ENCODE data around the gene NRCAM. TPM values are rescaled to one million over a fixed set of nuclear protein-coding genes. Genes with fewer than 3 reads are reported as not detected.

NRCAM gene
- total and polyA plus RNA-seq, 7 donors: 1.3 to 3.9 (median 1.8) TPM; not detected in 2

DNA sequence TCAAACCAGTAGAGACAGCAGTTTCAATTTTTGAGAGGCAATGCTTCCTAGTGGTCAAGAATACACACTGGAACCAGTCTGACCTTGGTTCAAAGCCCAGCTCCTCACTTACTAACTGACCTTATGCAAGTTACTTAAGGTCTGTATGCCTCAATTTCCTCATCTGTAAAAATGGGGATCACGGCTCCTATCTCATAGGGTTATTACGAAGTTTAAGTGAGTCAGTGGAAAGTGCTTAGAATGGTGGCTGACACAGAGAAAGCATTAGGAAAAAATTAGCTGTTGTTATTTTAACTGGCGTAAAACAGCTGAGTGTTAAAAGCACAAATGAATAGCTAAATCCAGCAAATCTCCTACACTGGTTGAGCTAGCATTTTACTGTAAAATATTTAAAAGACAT is 163.7 kb downstream of the NRCAM start:
- Histone ChIP-seq H3K36me3 (no peaks in the 10 kb centered on the region), H3K27ac (no peak overlapping the region), H3K9me3 (no peaks in the 10 kb centered on the region), H3K27me3 (no peaks in the 10 kb centered on the region), H3K4me3 (no peak overlapping the region), H3K4me1 (no peaks in the 10 kb centered on the region)
- intact Hi-C loops (cut with DNase I): no loop called here
- TF ChIP-seq EP300 (IDR thresholded peaks at IDR 0.05) (no peak), POLR2AphosphoS5 (IDR thresholded peaks at IDR 0.05) (no peak), POLR2A (IDR thresholded peaks at IDR 0.05) (no peak)
- TF ChIP-seq, protein P1, sequence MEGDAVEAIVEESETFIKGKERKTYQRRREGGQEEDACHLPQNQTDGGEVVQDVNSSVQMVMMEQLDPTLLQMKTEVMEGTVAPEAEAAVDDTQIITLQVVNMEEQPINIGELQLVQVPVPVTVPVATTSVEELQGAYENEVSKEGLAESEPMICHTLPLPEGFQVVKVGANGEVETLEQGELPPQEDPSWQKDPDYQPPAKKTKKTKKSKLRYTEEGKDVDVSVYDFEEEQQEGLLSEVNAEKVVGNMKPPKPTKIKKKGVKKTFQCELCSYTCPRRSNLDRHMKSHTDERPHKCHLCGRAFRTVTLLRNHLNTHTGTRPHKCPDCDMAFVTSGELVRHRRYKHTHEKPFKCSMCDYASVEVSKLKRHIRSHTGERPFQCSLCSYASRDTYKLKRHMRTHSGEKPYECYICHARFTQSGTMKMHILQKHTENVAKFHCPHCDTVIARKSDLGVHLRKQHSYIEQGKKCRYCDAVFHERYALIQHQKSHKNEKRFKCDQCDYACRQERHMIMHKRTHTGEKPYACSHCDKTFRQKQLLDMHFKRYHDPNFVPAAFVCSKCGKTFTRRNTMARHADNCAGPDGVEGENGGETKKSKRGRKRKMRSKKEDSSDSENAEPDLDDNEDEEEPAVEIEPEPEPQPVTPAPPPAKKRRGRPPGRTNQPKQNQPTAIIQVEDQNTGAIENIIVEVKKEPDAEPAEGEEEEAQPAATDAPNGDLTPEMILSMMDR (IDR thresholded peaks at IDR 0.05): no peak
- 81 to 84% methylated on average over 3 of the region's 3 CpGs for WGBS, 2 donors
- no peak for DNase-seq

DNA sequence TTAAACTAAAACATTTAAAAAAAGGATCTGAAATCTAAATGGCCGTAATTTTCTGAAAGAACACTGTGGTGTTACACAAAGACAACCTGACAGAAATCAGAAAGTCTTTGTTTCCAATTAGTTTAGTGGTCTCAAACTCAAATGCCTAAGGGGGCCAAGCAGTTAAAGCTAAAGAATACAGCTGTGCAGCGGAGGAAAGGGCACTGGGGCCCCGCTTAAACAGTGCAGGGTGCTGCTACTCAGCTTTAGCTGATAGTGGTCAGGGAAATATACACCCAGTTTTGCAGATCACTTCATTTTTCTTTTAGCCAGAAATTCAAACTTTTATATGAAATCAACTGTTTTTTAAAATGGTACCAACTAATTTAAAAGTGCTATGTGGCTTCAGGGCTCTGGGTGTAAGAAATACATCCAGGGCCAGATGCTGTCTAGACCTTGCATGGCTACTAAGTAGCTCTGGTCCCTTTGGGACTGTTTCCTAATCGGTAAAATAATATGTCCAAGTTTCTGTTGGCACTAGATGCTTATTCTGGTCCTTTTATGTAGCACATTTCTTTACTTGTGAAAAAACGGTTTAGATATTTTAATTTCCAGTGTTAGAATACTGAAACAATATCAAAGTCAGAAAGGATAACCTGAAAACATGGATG is 164.3 kb downstream of the NRCAM start:
- Histone ChIP-seq H3K36me3 (no peaks in the 10 kb centered on the region), H3K27me3 (no peaks in the 10 kb centered on the region), H3K4me1 (no peaks in the 10 kb centered on the region), H3K27ac (no peak overlapping the region), H3K4me3 (no peak overlapping the region), H3K9me3 (no peaks in the 10 kb centered on the region)
- no peak for TF ChIP-seq POLR2AphosphoS5 (IDR thresholded peaks at IDR 0.05)
- DNase-seq: no peak
- WGBS, 2 donors: 86 to 93% methylated on average over 5 of the region's 5 CpGs
- intact Hi-C loops (cut with DNase I): no loop called here

DNA sequence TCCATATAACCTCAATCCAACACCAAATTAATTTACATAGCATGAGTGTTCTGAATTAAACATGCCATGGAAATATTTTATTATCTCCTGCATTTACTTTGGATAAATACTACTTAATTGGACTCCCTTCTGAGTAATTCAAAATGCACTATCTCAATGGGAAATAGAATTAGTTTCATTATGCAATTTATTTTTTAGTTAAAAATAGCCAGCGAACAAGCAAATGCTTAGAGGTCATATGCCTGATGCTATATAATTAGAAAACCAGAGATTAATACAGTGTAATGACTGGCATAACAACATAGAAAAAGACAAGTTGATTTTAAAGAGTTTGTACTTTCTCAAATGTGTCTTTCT is 165.1 kb downstream of the NRCAM start:
- no peaks in the 10 kb centered on the region for H3K9me3 ChIP-seq
- intact Hi-C loops (cut with DNase I): no loop called here
- H3K4me3 ChIP-seq: no peak overlapping the region
- H3K4me1 ChIP-seq: no peaks in the 10 kb centered on the region
- no peak for DNase-seq
- no peaks in the 10 kb centered on the region for H3K27me3 ChIP-seq
- H3K36me3 ChIP-seq: no peaks in the 10 kb centered on the region
- WGBS, 2 donors: 96% methylated on average over 1 of the region's 1 CpG
- TF ChIP-seq POLR2A (IDR thresholded peaks at IDR 0.05) (no peak), POLR2AphosphoS5 (IDR thresholded peaks at IDR 0.05) (no peak), EP300 (IDR thresholded peaks at IDR 0.05) (no peak)
- TF ChIP-seq, protein P1 (IDR thresholded peaks at IDR 0.05): no peak
- no peak overlapping the region for H3K27ac ChIP-seq

DNA sequence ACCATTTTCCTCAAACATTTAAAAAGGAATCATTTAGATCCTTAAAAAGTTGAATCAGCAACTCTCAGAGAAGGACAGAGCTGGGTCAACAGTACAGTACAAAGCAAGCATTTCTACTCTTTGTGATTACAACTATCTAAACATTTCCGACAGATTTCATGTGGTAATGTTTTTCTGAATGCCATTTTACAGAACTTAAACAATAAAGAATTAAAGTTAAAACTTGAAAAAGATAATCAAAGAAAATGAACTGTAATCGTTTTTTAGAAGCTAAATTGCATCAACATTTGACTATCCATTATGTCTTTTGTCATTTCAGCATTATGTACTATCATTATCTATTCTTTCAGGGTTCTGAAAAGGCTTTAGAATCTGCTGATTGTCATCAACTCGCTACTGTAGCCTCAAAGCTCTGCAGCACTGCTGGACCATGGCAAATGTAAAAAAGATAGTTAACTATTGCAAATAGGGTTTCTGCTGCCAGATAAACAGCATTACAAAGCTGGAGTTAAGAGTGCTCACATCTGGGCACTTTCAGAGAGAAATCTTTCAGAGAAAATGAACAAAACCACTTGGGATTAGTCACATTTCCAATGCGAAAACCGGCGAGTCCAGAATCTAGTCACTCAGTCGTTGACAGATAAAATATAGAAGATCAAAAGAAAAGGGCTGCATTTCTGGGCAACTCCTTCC is 165.6 kb downstream of the NRCAM start:
- TF ChIP-seq POLR2AphosphoS5 (IDR thresholded peaks at IDR 0.05): no peak
- TF ChIP-seq, protein P1 (IDR thresholded peaks at IDR 0.05): no peak
- TF ChIP-seq EP300 (IDR thresholded peaks at IDR 0.05): no peak
- TF ChIP-seq POLR2A (IDR thresholded peaks at IDR 0.05): no peak
- H3K27ac ChIP-seq: no peak overlapping the region
- WGBS, 2 donors: 54 to 67% methylated on average over 7 of the region's 7 CpGs

DNA sequence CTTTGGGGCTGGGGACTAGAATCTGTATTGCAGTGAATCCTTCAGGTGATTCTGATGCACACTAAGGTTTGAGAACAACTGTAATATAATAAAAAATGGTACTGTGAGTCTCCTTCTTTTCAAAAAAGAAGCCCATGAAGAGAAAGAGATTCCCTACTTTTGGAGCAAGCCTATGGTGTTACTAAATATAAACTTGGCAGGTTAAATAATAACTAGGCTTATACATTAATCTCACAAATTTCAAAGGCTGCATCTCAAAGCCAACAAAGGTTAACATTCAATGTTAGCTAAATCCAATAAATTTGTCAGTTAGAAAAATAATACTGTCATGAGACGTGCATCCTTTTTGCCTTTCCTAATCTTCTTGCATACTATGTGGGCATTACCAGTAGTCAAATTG is 166.4 kb downstream of the NRCAM start:
- no peak for TF ChIP-seq POLR2A (IDR thresholded peaks at IDR 0.05)
- no peak for TF ChIP-seq POLR2AphosphoS5 (IDR thresholded peaks at IDR 0.05)
- no peak for TF ChIP-seq EP300 (IDR thresholded peaks at IDR 0.05)
- TF ChIP-seq, protein P1 (IDR thresholded peaks at IDR 0.05): no peak
- 13 to 62% methylated on average over 1 of the region's 1 CpG for WGBS, 2 donors
- no peaks in the 10 kb centered on the region for H3K27me3 ChIP-seq
- no peak overlapping the region for H3K4me3 ChIP-seq
- intact Hi-C loops (cut with DNase I): no loop called here
- no peaks in the 10 kb centered on the region for H3K36me3 ChIP-seq
- H3K4me1 ChIP-seq: no peaks in the 10 kb centered on the region
- H3K27ac ChIP-seq: no peak overlapping the region
- H3K9me3 ChIP-seq: no peaks in the 10 kb centered on the region
- no peak for DNase-seq

More for the DNA sequence above, 165.6 kb downstream of the NRCAM start:
- H3K4me1 ChIP-seq: no peaks in the 10 kb centered on the region
- intact Hi-C loops (cut with DNase I): no loop called here
- H3K27me3 ChIP-seq: no peaks in the 10 kb centered on the region
- no peak overlapping the region for H3K4me3 ChIP-seq
- no peak for DNase-seq
- H3K9me3 ChIP-seq: no peaks in the 10 kb centered on the region
- no peaks in the 10 kb centered on the region for H3K36me3 ChIP-seq

Data from sigmoid colon (tissue), 7 donors.